OCI-LY7 (cell line): ENCODE results near the gene PHEX.

ENCODE experiments used
- CTCF ChIP-seq: fragments of 200-600 bp; sonication (generic); conservative IDR thresholded peaks from 2 replicates; pipeline ENCODE4 v1.5.1; 2014; ENCODE audit warnings: mild to moderate bottlenecking, antibody characterized with exemption, low read length, moderate library complexity, mixed read lengths
- EZH2phosphoT487 ChIP-seq: fragments of 200-600 bp; sonication (generic); IDR thresholded peaks from 2 replicates; pipeline ENCODE4 v1.6.1; 2018; ENCODE audit warnings: low read depth, borderline replicate concordance, mild to moderate bottlenecking, mixed run types, antibody characterized with exemption, low read length, moderate library complexity, mixed read lengths

- TF ChIP-seq CTCF (no peak), EZH2phosphoT487 (no peak)
Measured at GRCh38 chrX:22164770-22165388, 132.8 kb downstream of the PHEX start.
